ENCODE measurements around the gene NSMF.

GRCh38 chr9:137437691-137438590, 21.2 kb downstream of the NSMF start:
- TF ChIP-seq POLR2A (IDR thresholded peaks at IDR 0.05; ENCODE audit: low read length) = no peak
- no peak for TF ChIP-seq GATA1 (IDR thresholded peaks at IDR 0.05; ENCODE audit: low read depth, low read length)

Measured in erythroblast (primary cell).